Sciatic nerve (tissue), 2 donors: ENCODE measurements around the gene SPTB. TPM values are rescaled to one million over a fixed set of nuclear protein-coding genes. Genes with fewer than 3 reads are reported as not detected.

Source experiments
- ATAC-seq: fragments of 200-7000 bp; cut with Tn5 transposase; one replicate; pipeline ENCODE4 v1.9.1; 2020; ENCODE audit warnings: mild to moderate bottlenecking, moderate library complexity
- DNase-seq: peaks from one replicate; pipeline ENCODE4 v3.0.0-alpha.2; 2020; ENCODE audit warnings: low spot score
- intact Hi-C: fragments of 100-400 bp; cut with DNase I; formaldehyde crosslinking; loops from one replicate; pipeline ENCODE4 v1.14.2; 2022
- total RNA-seq: library from RNA; stranded (reverse); fragmentation: NEBNext Ultra II Directional; extraction: Animal tissue kit (Norgen Biotek cat#: 25700); gene quantifications from one replicate; pipeline ENCODE4 v1.2.1, GENCODE V29; 2021
- donor health status: DM: no; HTN: no; CAD: no.
- donor health status: DM: no; HTN: no; CAD: no.

Gene SPTB
- total RNA-seq, 1 donor from 2014 or later = 14.8 TPM

DNA sequence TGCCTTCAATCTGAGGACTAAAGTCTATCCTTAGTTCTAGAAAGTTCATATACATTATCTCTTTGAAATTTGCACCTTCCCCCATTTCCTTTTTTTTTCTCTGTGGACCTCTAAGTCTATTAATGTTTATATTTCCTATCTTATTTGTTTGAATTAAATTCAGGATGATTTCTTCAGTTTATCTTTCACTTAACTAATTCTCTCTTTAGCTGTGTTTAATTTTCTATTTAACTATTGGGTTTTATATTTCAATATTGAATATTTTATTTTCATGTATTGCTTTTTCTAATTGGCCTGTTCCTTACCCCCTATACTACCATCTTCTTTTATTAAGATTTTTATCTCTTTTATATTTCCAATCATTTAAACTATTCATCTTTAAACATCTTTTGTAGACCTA, 166.0 kb downstream of the SPTB start:
- DNase-seq (no peak), ATAC-seq (no peak)
- intact Hi-C loops = no loop called here

DNA sequence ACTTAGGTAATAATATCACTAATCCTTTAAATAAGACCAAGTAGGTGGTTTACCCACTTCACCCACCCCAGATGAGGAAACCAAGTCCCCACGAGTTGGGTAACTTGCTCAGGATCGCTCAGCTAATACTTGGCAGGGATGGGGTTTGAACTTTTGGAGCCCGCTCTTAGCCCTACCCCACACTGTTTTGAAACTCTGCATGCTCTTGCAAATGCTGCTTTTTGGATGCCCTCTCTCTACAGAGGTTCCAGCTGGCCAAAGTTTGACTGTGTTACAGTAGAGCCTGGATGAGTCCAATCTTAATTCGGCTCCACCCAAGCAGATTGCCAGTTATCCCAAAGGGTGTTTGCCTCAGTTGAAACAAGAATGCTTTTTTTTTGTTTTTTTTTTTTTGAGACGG, 168.7 kb downstream of the SPTB start:
- ATAC-seq = peak; percentile 61
- intact Hi-C loops = no loop called here
- no peak for DNase-seq

DNA sequence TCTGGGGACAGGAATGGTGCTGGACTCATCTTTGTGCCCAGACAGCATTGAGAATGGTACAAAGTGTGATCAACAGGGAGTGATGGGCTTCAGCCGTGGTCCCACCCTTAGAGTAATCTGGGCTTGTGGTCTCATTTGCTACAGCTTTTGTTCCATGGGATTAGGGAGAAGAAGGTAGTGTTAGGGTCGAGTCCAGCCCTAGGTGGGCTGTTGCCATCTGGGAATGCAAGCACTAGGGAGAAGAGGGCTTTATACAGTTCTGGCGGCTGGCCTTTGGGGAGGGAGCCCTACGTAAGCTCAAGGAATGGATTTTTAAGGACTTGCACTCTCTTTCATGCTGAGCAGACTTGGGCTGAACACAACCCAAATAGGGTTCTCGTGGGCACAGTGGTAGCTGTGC, 170.6 kb downstream of the SPTB start:
- no peak for ATAC-seq
- intact Hi-C loops = no loop called here
- no peak for DNase-seq

DNA sequence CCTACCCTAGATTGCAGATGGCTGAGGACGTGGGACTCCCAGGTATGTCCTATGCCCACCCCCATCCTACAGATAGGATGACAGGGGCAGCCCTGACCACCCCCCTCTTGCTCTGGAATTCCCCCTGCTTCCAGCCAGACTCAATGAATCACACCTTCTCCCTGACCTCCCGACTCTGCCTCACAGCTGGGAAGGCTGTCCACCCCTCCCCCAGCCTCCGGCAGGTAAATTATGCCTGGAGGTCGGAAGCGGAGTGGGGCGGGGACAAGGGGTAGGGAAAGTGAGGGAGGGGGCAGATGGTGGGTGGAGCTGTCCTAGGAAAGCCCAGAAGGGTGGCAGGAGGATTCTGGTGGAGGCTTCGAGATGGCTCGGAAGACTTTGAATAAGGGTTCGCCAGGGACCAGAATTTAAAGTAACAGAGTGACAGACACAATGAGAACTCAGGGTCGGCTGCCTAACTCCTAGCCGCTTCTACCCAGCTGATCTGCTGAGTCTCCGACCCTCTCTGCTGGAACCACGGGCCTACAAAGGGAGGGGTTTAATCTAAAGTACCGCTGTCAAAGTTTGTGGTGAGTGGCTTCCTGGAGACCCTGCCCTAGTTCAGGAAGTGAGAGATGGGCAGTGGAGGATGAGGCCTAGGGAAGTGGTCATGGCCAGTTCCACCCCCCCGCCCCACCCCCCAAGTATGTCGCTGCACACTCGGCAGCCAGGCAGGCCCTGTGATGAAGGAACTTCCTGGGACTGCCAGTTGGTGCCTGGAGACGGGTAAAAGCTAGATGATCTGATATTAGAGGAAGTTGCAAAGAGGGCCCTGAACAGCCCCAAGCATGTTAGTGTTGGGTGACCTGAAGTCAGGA, 171.3 kb downstream of the SPTB start:
- ATAC-seq (peak; percentile 2), DNase-seq (no peak)
- intact Hi-C loops = no loop called here

DNA sequence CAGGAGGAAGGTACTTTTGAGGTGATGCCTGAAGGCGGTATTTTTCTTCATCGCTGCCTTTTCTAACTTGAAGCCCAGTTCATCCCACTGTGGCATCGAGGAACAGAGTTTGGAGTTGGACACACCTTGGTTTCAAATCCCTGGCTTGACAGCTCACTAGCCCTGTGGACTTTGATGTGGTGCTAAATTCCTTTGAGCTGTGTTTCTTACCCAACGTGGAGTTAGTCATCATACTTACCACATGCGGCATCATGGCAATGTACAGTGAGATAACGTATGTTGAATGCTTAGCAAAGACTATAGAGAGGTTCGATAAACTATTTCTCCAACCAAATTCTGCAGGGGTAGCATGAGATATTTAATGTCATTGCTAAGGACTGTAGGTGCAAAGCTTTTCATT, 172.0 kb downstream of the SPTB start:
- intact Hi-C loops = no loop called here
- DNase-seq = no peak
- ATAC-seq = no peak

DNA sequence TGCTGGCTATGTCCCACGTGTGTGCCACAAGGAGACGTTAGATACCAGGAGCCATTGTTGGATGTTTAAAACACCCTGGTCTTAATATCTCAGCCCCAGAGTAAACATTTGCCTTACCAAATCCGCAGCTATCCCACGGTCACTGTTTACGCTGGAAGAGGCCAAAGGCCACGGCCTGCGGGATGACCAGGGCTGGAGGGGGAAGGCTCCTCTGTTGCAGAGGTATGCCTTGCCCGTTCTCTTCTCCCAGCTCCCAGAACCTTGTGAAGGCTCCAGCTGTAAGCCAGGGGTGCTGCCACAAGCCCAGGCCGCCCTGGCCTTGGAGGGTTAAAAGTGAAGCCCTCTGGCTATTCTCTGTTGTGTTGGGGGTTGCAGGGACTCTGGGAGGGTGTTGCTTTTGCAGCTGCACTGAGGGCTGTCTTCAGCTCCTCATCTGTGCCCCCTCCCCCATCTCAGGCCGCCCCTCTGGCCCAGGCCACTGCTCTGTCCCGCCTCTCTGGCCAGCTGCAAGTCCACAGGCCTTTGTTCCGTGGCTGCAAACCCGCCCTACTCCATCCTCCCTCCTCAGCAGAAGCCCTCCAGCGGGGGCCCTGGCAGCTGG, 173.0 kb downstream of the SPTB start:
- ATAC-seq (peak; percentile 64), DNase-seq (no peak)
- intact Hi-C loops = no loop called here

DNA sequence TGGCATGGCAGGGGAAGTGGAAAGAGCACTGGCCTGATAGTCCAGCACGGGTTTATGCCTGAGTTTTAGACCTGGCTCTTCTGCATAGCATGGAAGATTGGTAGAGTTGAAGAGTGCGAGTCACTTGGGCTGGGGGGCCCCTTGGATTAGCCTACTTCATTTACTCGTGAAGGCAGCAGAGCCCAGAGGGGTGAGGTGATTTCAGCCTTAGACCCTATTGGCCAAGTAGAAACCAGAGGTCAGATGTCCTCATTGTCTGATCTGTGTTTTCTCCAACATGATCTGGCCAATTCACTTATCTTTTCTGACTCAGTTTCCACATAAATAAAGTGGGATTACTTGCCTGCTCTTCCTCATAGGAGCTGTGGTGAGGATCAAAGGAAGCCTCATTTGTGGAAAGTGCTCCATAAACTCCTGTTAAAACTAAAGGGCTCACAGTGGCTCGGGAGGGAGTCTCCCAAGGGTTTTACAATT, 173.6 kb downstream of the SPTB start:
- DNase-seq (no peak), ATAC-seq (no peak)
- intact Hi-C loops = no loop called here

DNA sequence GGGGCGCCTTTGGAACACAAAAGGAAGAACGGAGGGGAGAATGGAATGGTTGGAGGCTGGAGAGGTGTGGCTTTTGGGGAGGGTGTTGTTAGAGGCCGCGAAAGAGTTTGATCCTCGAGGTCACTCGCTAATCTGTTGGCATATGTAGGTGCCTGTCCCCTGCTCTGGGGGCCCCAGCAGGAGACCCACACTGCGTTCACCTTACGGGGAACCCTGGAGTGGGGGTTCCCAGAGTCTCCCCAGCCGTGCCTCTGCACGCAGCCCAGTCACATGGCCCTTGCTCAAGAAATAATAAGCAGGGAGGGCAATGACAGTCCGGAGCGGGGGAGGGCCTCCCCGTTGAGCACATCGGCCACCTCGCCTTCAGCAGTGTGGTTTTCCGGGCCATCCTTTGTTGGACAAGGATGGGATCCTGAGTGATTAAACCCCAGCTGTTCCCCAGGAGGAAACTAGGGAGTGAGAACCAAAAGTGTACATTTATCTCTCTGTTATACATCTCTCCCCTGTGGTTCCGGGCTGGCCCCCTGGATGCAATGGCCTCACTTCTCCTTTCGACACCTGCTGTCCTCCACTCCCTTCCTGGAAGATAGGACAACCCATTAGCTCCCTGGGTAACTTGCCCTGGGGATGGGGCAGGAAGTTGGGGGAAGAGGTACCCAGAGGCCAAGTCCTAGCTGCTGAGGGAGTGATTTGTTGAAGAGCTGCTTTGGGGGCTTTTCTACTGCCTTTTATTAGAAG, 174.2 kb downstream of the SPTB start:
- intact Hi-C loops = loop anchor here (2.0 kb wide), 1 partner anchor 23 kb away; no protein-coding TSS in a partner anchor
- ATAC-seq (peak; percentile 69), DNase-seq (no peak)

DNA sequence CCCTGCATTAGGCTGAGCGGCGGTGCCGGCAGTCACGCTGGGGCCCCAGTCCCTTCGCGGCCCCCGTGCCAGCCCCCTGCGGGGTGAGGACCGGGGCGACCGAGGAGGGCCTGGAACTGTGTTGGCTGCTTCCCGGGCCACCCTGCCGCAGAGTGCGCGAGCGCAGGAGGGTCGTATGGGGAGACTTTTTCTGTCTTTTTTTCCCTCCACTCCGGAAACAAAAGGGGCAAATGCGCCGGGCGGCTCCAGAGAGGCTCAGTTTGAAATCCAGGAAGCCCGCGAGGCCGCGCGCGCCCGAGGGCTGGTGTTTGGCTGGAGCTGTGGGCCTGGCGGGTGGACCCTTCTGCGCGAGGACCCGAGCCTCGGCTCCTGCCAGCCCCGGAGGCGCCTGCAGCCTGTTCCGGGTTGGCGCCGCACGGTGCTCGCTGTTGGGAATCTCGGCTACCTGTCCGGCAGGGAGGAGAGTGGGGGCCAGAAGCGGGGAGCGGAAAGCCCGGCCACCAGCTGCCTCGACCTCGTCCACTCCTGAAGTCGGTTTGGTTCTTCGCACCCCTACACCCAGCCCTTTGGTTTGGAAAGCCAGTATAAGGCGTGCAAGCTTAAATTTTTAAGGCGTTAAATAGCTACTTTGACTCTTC, 174.8 kb downstream of the SPTB start:
- DNase-seq (no peak), ATAC-seq (peak; percentile 7)
- intact Hi-C loops = loop anchor here (2.0 kb wide), 1 partner anchor 22 kb away; no protein-coding TSS in a partner anchor

DNA sequence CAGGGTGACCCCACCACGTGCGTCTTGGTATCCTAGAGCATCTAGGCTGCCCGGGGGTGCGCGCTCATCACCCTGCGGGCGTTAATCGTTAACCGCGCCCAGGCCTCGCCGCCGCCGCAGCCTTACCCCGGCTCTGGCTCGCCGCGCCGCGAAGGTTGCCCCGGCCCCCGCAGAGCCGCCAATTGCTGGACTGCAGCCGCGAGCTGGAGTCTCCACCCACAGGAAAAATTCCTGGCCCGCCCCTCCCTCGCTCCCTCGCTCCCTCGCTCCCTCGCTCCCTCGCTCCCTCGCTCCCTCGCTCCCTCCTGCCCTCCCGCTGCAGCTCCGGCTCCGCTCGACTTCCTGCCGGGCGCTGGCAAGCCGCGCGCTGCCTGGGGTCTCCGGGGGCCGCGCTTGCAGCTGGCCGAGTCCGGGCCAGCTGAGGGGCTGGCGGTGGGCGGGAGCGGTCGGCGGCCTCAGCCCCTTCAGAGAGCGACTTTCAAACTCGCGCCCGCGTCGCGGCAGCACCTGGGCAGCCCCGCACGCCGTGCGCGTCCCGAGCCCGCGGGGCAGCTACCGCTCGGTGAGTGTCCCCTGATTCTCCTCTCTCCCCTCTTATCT, 175.5 kb downstream of the SPTB start, which contains the start of gene PLEKHG3:
PLEKHG3 (plus strand) TSS at position 282 of the 600 bp plus-strand sequence. CDS start 23,208 bp downstream, outside the sequence.
- DNase-seq (peak; percentile 90), ATAC-seq (peak; percentile 63)
- intact Hi-C loops = loop anchor here (2.0 kb wide), 1 partner anchor 21 kb away; no protein-coding TSS in a partner anchor

DNA sequence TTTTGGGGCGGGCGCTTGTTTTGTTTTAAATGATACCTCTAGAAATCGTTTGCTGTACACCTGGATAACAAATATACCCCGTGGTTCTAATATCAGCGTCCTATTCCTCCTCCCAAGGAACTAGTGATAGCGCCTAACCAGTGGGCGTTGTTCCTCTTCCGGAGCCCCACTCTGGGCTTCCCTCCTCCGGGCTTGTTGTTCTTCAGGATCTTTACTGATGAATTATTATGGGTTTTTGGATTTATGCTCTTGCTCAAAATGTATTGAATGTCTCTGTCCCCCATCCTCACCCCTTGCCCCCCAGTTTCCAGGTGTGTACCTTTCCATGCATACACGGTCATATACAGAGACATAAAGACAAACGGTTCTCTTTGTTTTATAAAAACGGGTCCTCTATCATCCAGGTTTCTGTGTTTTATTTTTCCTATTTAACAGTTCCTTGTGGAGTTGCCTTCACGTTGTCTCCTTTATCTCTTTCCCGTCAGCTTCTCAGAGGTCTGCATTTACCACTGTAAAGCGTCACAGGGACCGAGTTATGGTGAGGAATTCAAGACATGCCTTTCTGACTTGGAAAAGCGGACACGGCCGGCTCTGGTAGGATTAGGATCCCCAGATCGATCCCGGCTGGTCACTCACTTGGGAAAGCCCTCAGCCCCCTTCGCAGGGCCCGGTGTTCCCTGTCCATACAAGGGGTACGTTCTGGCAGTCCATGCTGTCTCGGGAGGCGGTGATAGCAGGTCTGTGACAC, 176.1 kb downstream of the SPTB start:
- no peak for DNase-seq
- intact Hi-C loops = loop anchor here (2.0 kb wide), 1 partner anchor 21 kb away; no protein-coding TSS in a partner anchor
- ATAC-seq = no peak

DNA sequence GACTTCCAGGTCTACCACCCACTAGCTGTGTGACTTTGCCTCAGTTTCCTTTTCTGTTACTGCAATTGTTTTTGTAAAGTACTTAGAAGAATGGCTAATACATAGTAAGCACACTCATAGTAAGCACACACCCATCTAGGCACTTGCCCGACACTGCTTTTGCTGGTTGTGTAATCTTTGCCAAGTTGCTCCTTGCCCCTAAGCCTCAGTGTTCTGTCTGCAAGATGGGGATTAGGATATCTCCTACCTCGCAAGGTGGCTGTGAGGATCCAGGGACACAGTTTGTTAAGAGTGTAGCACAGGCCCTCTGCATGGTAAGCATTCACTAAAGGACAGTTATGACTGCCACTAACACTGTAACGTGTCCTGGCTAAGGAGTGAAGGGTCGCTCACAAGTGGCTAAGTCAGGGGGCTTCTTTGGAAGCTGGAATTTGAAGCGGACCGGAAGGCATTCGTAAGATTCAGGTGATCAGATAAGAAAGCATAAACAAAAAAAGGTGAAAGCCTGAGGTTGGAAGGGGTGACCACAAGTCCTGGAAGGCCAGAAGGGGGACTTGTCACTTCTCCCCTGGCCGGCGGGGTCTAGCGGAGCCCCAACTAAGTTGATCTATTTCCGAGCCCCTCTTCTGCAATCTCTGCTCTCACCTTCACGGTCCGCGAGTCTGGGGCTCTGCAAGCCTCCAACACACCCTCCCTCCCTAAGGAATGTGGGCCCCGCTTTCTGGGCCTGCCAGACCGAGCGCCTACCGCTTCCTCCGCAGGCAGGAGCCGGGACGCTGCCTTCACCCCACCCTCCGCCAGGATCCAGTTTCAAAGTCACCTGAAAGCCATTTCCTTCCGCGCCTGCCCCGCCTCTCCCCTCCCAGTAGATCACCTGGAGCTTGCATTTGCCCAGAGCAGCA, 177.0 kb downstream of the SPTB start:
- intact Hi-C loops = no loop called here
- DNase-seq (no peak), ATAC-seq (no peak)

DNA sequence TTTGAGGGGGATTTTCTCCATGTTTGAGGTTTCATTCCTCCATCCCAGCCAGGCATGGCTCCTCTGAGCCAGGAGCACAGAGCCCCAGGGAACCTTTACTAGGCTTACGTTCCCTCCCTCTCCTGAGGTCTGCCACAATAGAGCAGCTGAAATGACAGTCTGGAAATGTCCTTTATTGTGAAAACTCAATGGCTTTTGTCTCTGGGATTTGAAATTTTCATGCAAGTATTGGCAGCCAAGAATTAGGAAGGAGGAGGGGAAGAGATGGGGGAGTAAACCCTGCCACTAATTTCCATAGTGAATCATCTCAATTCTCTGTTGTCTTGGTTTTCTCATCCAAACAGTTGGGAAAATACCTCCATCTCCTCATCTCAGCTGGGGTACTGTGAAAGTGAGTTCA, 178.0 kb downstream of the SPTB start:
- intact Hi-C loops = no loop called here
- ATAC-seq (no peak), DNase-seq (no peak)

DNA sequence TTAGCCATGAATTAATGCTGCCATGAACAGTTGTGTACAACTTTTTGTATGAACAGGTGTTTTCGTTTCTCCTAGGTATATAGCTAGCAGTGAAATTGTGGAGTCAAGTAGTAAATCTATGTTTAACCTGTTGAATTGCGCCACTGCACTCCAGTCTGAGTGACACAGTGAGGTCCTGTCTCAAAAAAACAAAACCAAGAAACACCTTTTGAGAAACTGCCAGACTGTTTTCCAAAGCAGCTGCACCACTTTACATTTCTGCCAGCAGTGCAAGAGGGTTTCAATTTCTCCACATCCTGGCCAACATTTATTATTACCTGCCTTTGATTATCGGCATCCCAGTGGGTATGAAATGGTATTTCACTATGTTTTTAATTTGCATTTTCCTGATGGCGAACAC, 178.8 kb downstream of the SPTB start:
- ATAC-seq (no peak), DNase-seq (no peak)
- intact Hi-C loops = no loop called here

DNA sequence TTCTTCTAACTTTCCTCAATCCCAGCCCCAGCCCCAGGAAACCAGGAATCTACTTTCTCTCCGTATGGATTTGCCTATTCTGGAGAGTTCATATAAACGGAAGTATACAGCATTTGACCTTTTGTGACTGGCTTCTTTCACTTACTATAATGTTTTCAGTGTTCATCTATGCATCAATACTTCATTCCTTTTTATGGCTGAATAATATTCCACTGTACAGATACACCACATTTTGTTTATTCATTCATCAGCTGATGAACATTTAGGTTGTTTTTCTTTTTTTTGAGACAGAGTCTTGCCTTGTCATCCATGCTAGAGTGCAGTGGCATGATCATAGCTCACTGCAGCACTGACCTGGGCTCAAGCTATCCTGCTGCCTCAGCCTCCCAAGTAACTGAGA, 179.4 kb downstream of the SPTB start:
- intact Hi-C loops = no loop called here
- no peak for DNase-seq
- ATAC-seq = no peak

DNA sequence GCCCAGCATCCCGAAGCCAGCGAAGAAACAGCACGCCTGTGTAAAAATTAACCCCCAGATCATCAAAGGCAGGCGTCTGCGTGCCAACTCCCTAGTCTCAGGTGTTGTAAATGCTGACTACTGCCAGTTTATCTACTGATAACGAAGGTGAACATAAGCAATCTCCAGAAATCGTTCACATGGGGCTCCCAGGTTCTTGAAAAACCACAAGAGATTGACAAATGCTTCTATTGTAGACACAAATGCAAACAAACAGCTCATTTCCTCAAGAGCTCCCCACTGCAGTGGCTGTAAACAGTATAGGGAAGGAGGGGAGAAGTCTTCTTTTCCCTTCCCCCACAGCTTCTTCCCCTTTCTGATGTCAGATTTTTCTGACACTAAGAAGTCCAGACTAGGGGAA, 180.8 kb downstream of the SPTB start:
- DNase-seq (no peak), ATAC-seq (peak; percentile 61)
- intact Hi-C loops = no loop called here

DNA sequence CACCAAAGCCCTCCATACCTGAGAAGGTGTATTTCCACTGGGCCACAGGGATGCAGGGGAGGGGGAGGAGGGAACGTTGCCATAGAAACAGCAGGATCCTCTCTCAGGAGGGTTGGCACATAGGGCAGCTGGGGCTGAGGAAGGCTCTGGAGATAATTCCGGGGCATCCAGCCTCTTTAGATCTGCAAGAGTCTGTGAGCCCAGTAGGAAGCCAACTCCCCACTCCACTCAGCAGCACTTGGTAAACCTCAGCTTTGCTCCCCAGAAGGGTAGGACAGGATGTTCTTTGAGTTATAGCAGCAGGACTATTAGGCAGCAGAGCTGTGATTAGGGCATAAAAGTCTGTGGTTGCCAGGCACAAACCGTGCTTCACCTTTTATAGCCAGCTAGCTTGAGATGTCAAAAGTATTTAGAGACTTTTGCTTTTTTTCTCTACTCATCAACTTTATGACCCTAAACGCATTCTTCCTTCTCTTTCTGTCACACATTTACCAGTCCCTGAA, 183.3 kb downstream of the SPTB start:
- ATAC-seq = peak; percentile 28
- intact Hi-C loops = no loop called here
- DNase-seq = no peak
